GM13976 (cell line): Measurements from ENCODE around the gene PEPD.
"Not testable (repeated sequence)": the region's sequence is repeated elsewhere in the genome, so short reads cannot be mapped to it uniquely, and the experiment has no call there.

Source experiments
- DNase-seq: peaks from one replicate; pipeline ENCODE4 v3.0.0; 2012; ENCODE audit warnings: low spot score
- CTCF ChIP-seq: IDR thresholded peaks from 2 replicates; pipeline ENCODE4 v1.5.1; 2012; ENCODE audit warnings: borderline replicate concordance, mild to moderate bottlenecking; ENCODE audit not compliant: insufficient read depth; ENCODE audit errors: extremely low read depth, missing control alignments, control extremely low read depth
- in situ Hi-C: fragments of 300-500 bp; cut with MboI; formaldehyde crosslinking; loops from one replicate; pipeline ENCODE4 v1.12.0; 2022; ENCODE audit warnings: low sequenced_read_pairs, mixed read lengths, inconsistent platforms; ENCODE audit not compliant: unreplicated experiment

PEPD gene

GRCh38 chr19:33559996-33560395, 38.4 kb upstream of the PEPD start:
- in situ Hi-C loops = no loop called here
- no peak for TF ChIP-seq CTCF
- DNase-seq = no peak

DNA sequence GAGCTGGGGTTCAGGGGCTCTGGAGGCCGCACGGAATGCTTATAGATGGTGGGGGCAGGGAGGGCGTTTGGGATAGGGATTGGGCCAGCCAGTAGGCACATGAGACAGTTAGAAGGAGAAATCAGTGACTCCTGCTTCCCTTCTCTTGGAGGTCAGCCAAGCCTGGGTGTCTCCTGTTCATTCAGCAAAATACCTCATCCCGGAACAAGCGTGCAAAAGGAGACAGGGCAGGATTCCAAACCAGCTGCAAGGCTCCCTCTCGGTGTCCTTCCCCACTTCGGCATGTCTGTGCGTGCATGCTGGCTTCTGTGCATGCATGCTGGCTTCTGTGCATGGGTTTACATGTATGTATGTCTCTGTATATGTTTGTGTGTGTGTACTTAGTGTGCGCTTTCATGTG, 37.3 kb upstream of the PEPD start:
- in situ Hi-C loops = no loop called here
- TF ChIP-seq CTCF = no peak
- DNase-seq = no peak

GRCh38 chr19:33558151-33558550, 36.6 kb upstream of the PEPD start:
- TF ChIP-seq CTCF = no peak
- in situ Hi-C loops = no loop called here
- no peak for DNase-seq

GRCh38 chr19:33557720-33558119, 36.1 kb upstream of the PEPD start:
- in situ Hi-C loops = no loop called here
- TF ChIP-seq CTCF = no peak
- no peak for DNase-seq

DNA sequence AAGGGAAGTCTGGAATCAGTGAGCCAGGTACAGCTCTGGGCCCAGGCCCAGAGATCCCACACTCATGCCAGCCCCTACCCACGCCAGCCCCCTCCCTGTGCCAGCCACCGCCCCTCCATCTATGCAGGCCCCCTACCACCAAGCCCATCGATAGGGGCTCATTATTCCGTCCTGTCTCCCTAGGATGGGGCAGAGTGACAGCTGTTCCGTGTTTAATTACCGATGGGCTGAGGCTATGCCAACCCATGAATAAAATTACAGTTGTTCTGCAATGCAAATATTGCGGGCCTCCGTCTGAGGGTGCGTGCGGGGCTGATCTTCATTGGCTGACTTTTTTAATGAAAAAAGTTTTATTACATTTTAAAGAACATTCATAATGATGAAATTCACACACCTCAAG, 35.6 kb upstream of the PEPD start:
- no peak for DNase-seq
- no peak for TF ChIP-seq CTCF
- in situ Hi-C loops = no loop called here

DNA sequence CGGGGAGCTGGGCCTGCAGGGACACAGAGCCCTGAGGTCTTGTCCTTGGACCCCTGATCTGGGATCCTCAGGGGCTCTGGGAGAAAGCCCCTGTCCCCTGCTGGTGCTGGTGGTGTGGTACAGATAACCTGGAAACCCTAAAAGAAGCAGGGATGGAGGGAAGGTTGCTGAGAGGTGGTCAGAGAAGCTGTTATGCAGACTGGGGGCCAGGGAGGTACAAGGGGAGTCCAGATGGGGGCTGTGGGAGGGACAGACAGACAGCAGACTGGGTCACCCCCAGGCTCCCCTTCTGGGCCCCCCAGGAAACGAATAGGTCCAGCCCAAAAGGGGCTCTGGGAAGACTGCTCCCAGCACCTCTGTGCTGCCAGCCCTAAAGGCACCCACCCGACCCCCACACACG, 34.7 kb upstream of the PEPD start:
- no peak for DNase-seq
- in situ Hi-C loops = no loop called here
- no peak for TF ChIP-seq CTCF

DNA sequence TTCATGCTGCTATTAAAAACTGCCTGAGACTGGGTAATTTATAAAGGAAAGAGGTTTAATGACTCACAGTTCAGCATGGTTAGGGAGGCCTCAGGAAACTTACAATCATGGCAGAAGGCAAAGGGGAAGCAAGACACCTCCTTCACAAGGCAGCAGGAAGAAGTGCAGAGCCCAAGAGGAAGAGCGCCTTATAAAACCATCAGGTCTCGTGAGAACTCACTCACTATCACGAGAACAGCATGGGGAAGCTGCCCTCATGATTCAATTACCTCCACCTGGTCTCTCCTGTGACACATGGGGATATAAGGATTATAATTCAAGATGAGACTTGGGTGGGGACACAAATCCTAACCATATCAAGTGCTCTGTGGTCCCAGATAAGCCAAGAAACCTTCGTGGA, 34.1 kb upstream of the PEPD start:
- in situ Hi-C loops, DNase-seq: not testable (repeated sequence)
